Measurements from ENCODE around the gene CDK19.

- TF ChIP-seq CTCF (IDR thresholded peaks at IDR 0.05) = no peak
- TF ChIP-seq EZH2 (IDR thresholded peaks at IDR 0.05) = no peak
- no peak for TF ChIP-seq EZH2phosphoT487 (IDR thresholded peaks at IDR 0.05)
Observed at GRCh38 chr6:110573537-110573936, 241.7 kb downstream of the CDK19 start.
